RWPE2 (cell line): ENCODE results near the gene USP40.

ENCODE experiments used
- ATAC-seq: fragments of 200-7000 bp; cut with Tn5 transposase; 3 replicates; pipeline ENCODE4 v1.9.1; 2021; ENCODE audit warnings: low read depth
- DNase-seq: peaks from one replicate; pipeline ENCODE4 v3.0.0-alpha.2; 2020; ENCODE audit warnings: low spot score
- H3K27ac ChIP-seq: fragments of 450-650 bp; 2 replicates; pipeline ENCODE4 v1.5.1; 2017; ENCODE audit warnings: mild to moderate bottlenecking; ENCODE audit not compliant: poor library complexity, severe bottlenecking
- H3K27me3 ChIP-seq: fragments of 250-450 bp; sonication (Bioruptor Pico); 2 replicates; pipeline ENCODE4 v1.5.1; 2021; ENCODE audit warnings: mild to moderate bottlenecking, moderate library complexity; ENCODE audit not compliant: insufficient read depth, poor library complexity, severe bottlenecking
- H3K36me3 ChIP-seq: fragments of 250-450 bp; sonication (Bioruptor Pico); 2 replicates; pipeline ENCODE4 v1.5.1; 2020; ENCODE audit warnings: low read depth, mild to moderate bottlenecking, moderate library complexity
- H3K4me1 ChIP-seq: fragments of 250-450 bp; sonication (Bioruptor Pico); 2 replicates; pipeline ENCODE4 v1.5.1; 2021; ENCODE audit warnings: mild to moderate bottlenecking, moderate library complexity; ENCODE audit not compliant: insufficient read depth, poor library complexity, severe bottlenecking
- H3K4me3 ChIP-seq: fragments of 250-450 bp; sonication (Bioruptor Pico); 2 replicates; pipeline ENCODE4 v1.5.1; 2021; ENCODE audit warnings: mild to moderate bottlenecking, moderate library complexity; ENCODE audit not compliant: severe bottlenecking
- H3K9me3 ChIP-seq: fragments of 250-450 bp; sonication (Bioruptor Pico); 2 replicates; pipeline ENCODE4 v1.5.1; 2021; ENCODE audit warnings: mild to moderate bottlenecking, moderate library complexity; ENCODE audit not compliant: severe bottlenecking
- CTCF ChIP-seq: fragments of 450-650 bp; IDR thresholded peaks from one replicate; pipeline ENCODE4 v1.5.1; 2017; ENCODE audit warnings: mild to moderate bottlenecking, moderate library complexity; ENCODE audit not compliant: poor library complexity, severe bottlenecking

USP40 gene

GRCh38 chr2:233544200-233544610 is 22.4 kb downstream of the USP40 start:
- no peaks in the 10 kb centered on the region for H3K27me3 ChIP-seq
- H3K27ac ChIP-seq, result no peak overlapping the region
- H3K4me1 ChIP-seq, result no peaks in the 10 kb centered on the region
- no peaks in the 10 kb centered on the region for H3K9me3 ChIP-seq
- no peak for ATAC-seq
- DNase-seq, result no peak
- H3K36me3 ChIP-seq, result peaks cover 71% of the 10 kb centered on the region
- TF ChIP-seq CTCF, result no peak
- H3K4me3 ChIP-seq, result no peak overlapping the region

GRCh38 chr2:233542507-233542906 is 24.1 kb downstream of the USP40 start:
- Histone ChIP-seq H3K9me3 (no peaks in the 10 kb centered on the region), H3K27me3 (no peaks in the 10 kb centered on the region), H3K4me1 (no peaks in the 10 kb centered on the region), H3K36me3 (peaks cover 65% of the 10 kb centered on the region), H3K4me3 (no peak overlapping the region), H3K27ac (no peak overlapping the region)
- no peak for TF ChIP-seq CTCF
- DNase-seq (no peak), ATAC-seq (no peak)

- no peaks in the 10 kb centered on the region for H3K4me1 ChIP-seq
- TF ChIP-seq CTCF, result no peak
- peaks cover 84% of the 10 kb centered on the region for H3K36me3 ChIP-seq
- H3K27ac ChIP-seq, result no peak overlapping the region
- no peaks in the 10 kb centered on the region for H3K27me3 ChIP-seq
- ATAC-seq (no peak), DNase-seq (no peak)
- no peak overlapping the region for H3K4me3 ChIP-seq
- no peaks in the 10 kb centered on the region for H3K9me3 ChIP-seq
Observed at GRCh38 chr2:233538741-233539140, 27.8 kb downstream of the USP40 start.

GRCh38 chr2:233535271-233535670 is 31.3 kb downstream of the USP40 start:
- Histone ChIP-seq H3K4me3 (no peak overlapping the region), H3K9me3 (no peaks in the 10 kb centered on the region), H3K4me1 (no peaks in the 10 kb centered on the region), H3K27ac (no peak overlapping the region), H3K27me3 (no peaks in the 10 kb centered on the region), H3K36me3 (peaks cover 85% of the 10 kb centered on the region)
- no peak for TF ChIP-seq CTCF
- no peak for ATAC-seq
- no peak for DNase-seq

- Histone ChIP-seq H3K36me3 (peaks cover 86% of the 10 kb centered on the region), H3K4me3 (no peak overlapping the region), H3K4me1 (no peaks in the 10 kb centered on the region), H3K27ac (no peak overlapping the region), H3K27me3 (no peaks in the 10 kb centered on the region), H3K9me3 (no peaks in the 10 kb centered on the region)
- DNase-seq, result no peak
- no peak for TF ChIP-seq CTCF
- ATAC-seq, result no peak
Observed at GRCh38 chr2:233532971-233533370, 33.6 kb downstream of the USP40 start.
